IMR-90 (cell line): ENCODE data around the gene ME3. TPM values are rescaled to one million over a fixed set of nuclear protein-coding genes. Genes with fewer than 3 reads are reported as not detected.

Experiments used
- ATAC-seq: fragments of 200-7000 bp; cut with Tn5 transposase; 2 replicates; pipeline ENCODE4 v1.9.1; 2020; ENCODE audit warnings: low read depth, mild to moderate bottlenecking, moderate library complexity
- BruUV-seq: library from RNA; stranded (reverse); fragments of 400-500 nt; replicated peaks from 2 replicates; lab custom pipeline; 2021; lab: Mats Ljungman, UMichigan
- CTCF ChIA-PET: fragments of 300-600 bp; formaldehyde crosslinking; extraction: SDS; loops from one replicate; lab custom pipeline; 2021; ENCODE audit warnings: antibody characterized with exemption; lab: Yijun Ruan, JAX
- POLR2A ChIA-PET: fragments of 300-600 bp; sonication (Branson Sonifier 250); formaldehyde crosslinking; loops from one replicate; lab custom pipeline; 2022; ENCODE audit warnings: antibody characterized with exemption; ENCODE audit not compliant: unreplicated experiment; lab: Charles Lee
- DNase-seq: peaks from one replicate; pipeline ENCODE4 v3.0.0; 2013
- H2AFZ ChIP-seq: replicated peaks from 2 replicates; pipeline ENCODE3; 2013; ENCODE audit warnings: low read length, mild to moderate bottlenecking; ENCODE audit not compliant: poor library complexity
- H2AK5ac ChIP-seq: 2 replicates; pipeline ENCODE4 v1.6.1; 2013; ENCODE audit warnings: low read depth, low read length, inconsistent platforms
- H2AK9ac ChIP-seq: replicated peaks from 2 replicates; pipeline ENCODE3; 2013; ENCODE audit warnings: mild to moderate bottlenecking, low read depth, low read length, moderate library complexity; ENCODE audit not compliant: poor library complexity
- H2BK120ac ChIP-seq: 2 replicates; pipeline ENCODE4 v1.6.1; 2013; ENCODE audit warnings: low read depth, low read length, inconsistent platforms
- H2BK15ac ChIP-seq: 3 replicates; pipeline ENCODE4 v1.6.1; 2013; ENCODE audit warnings: low read depth, low read length, inconsistent platforms
- H2BK20ac ChIP-seq: 2 replicates; pipeline ENCODE4 v1.6.1; 2013; ENCODE audit warnings: low read depth, mild to moderate bottlenecking, inconsistent platforms, low read length, moderate library complexity
- H2BK5ac ChIP-seq: 2 replicates; pipeline ENCODE4 v1.6.1; 2013; ENCODE audit warnings: mild to moderate bottlenecking, low read depth, low read length, inconsistent platforms; ENCODE audit not compliant: poor library complexity, severe bottlenecking
- H3K14ac ChIP-seq: replicated peaks from 2 replicates; pipeline ENCODE4 v1.6.1; 2013; ENCODE audit warnings: low read depth, low read length, inconsistent platforms
- H3K18ac ChIP-seq: 2 replicates; pipeline ENCODE4 v1.6.1; 2013; ENCODE audit warnings: low read depth, low read length, control low read depth
- H3K23ac ChIP-seq: 2 replicates; pipeline ENCODE4 v1.6.1; 2013; ENCODE audit warnings: low read depth, low read length, inconsistent platforms
- H3K27ac ChIP-seq: 2 replicates; pipeline ENCODE4 v1.5.1; 2013; ENCODE audit warnings: mild to moderate bottlenecking, control low read depth, low read length; ENCODE audit not compliant: insufficient read depth
- H3K27me3 ChIP-seq: 2 replicates; pipeline ENCODE4 v1.6.1; 2013; ENCODE audit warnings: low read length; ENCODE audit not compliant: control insufficient read depth, insufficient read depth
- H3K36me3 ChIP-seq: 2 replicates; pipeline ENCODE4 v1.6.1; 2013; ENCODE audit warnings: low read length, mixed read lengths; ENCODE audit not compliant: control insufficient read depth, insufficient read depth
- H3K4ac ChIP-seq: 2 replicates; pipeline ENCODE4 v1.6.1; 2013; ENCODE audit warnings: low read depth, low read length, inconsistent platforms
- H3K4me1 ChIP-seq: 2 replicates; pipeline ENCODE4 v1.6.1; 2013; ENCODE audit warnings: low read length, mixed read lengths; ENCODE audit not compliant: control insufficient read depth, insufficient read depth
- H3K4me2 ChIP-seq: 2 replicates; pipeline ENCODE4 v1.6.1; 2013; ENCODE audit warnings: low read depth, mild to moderate bottlenecking, control low read depth, low read length, moderate library complexity
- H3K4me3 ChIP-seq: 2 replicates; pipeline ENCODE4 v1.5.1; 2013; ENCODE audit warnings: low read depth, mild to moderate bottlenecking, control low read depth, low read length, moderate library complexity; ENCODE audit not compliant: insufficient read depth
- H3K56ac ChIP-seq: 2 replicates; pipeline ENCODE4 v1.6.1; 2013; ENCODE audit warnings: low read length, inconsistent platforms; ENCODE audit not compliant: insufficient read depth; ENCODE audit errors: extremely low read depth
- H3K79me1 ChIP-seq, 2 experiments: 2 replicates each; pipeline ENCODE4 v1.6.1; 2013; ENCODE audit warnings: low read length in 2 of 2, inconsistent platforms in 1 of 2, low read depth in 1 of 2
- H3K9ac ChIP-seq: 2 replicates; pipeline ENCODE4 v1.6.1; 2013; ENCODE audit warnings: low read depth, low read length, control low read depth
- H3K9me1 ChIP-seq: 2 replicates; pipeline ENCODE4 v1.6.1; 2013; ENCODE audit warnings: low read length, inconsistent platforms; ENCODE audit not compliant: insufficient read depth
- H3K9me3 ChIP-seq: 2 replicates; pipeline ENCODE4 v1.6.1; 2013; ENCODE audit warnings: low read length; ENCODE audit not compliant: control insufficient read depth, insufficient read depth
- H4K20me1 ChIP-seq: 2 replicates; pipeline ENCODE4 v1.6.1; 2013; ENCODE audit warnings: low read length, inconsistent platforms; ENCODE audit not compliant: insufficient read depth
- H4K5ac ChIP-seq: 2 replicates; pipeline ENCODE4 v1.6.1; 2013; ENCODE audit warnings: mild to moderate bottlenecking, low read depth, low read length, control low read depth
- H4K8ac ChIP-seq, 2 experiments: 2 replicates each; pipeline ENCODE4 v1.6.1; 2013; ENCODE audit warnings: low read depth in 2 of 2, low read length in 2 of 2, control low read depth in 1 of 2, inconsistent platforms in 1 of 2
- H4K91ac ChIP-seq: 2 replicates; pipeline ENCODE4 v1.6.1; 2013; ENCODE audit warnings: low read depth, low read length, inconsistent platforms; ENCODE audit not compliant: insufficient read depth
- CHD1 ChIP-seq: IDR thresholded peaks from 2 replicates; pipeline ENCODE4 v1.6.1; 2012; ENCODE audit warnings: low read depth, low read length, improper control_type of control experiment
- FOS ChIP-seq: fragments of 150-350 bp; IDR thresholded peaks from 2 replicates; pipeline ENCODE4 v1.6.1; 2016; ENCODE audit warnings: low read depth, low read length
- MAFK ChIP-seq: IDR thresholded peaks from 2 replicates; pipeline ENCODE4 v1.6.1; 2012; ENCODE audit warnings: low read depth, low read length, improper control_type of control experiment
- NFE2L2 ChIP-seq: fragments of 150-350 bp; IDR thresholded peaks from 2 replicates; pipeline ENCODE4 v1.6.1; 2016; ENCODE audit warnings: low read depth, mild to moderate bottlenecking, low read length
- POLR2A ChIP-seq: IDR thresholded peaks from 2 replicates; pipeline ENCODE4 v1.6.1; 2012; ENCODE audit warnings: mild to moderate bottlenecking, low read depth, low read length
- SMC3 ChIP-seq: fragments of 150-350 bp; IDR thresholded peaks from 2 replicates; pipeline ENCODE4 v1.6.1; 2016; ENCODE audit warnings: low read depth, mild to moderate bottlenecking, antibody characterized with exemption, low read length, moderate library complexity
- USF2 ChIP-seq: fragments of 150-350 bp; IDR thresholded peaks from 2 replicates; pipeline ENCODE4 v1.6.1; 2017; ENCODE audit warnings: mild to moderate bottlenecking, antibody characterized with exemption, low read length, low read depth
- WGBS, 2 experiments: methylation state at CpG; one replicate each; pipeline versions ENCODE4 v1.1.5 to v1.1.7; 2013; ENCODE audit warnings: missing lambda C conversion rate in 2 of 2; ENCODE audit not compliant: insufficient read length in 1 of 2; ENCODE audit errors: extremely low coverage in 2 of 2; 5-methylcytosine and 5-hydroxymethylcytosine counted together
- dilution Hi-C: fragments of 300-500 bp; cut with HindIII; formaldehyde crosslinking; loops from one replicate; pipeline ENCODE4 v1.14.3; 2018; ENCODE audit warnings: low sequenced_read_pairs; ENCODE audit not compliant: unreplicated experiment
- in situ Hi-C: fragments of 300-500 bp; cut with MboI; formaldehyde crosslinking; loops from 3 replicates; pipeline ENCODE4 v1.14.3; 2019; ENCODE audit warnings: low sequenced_read_pairs, inconsistent platforms, mixed read lengths
- intact Hi-C: fragments of 100-400 bp; cut with micrococcal nuclease; formaldehyde crosslinking; loops from 2 replicates; pipeline ENCODE4 v1.10.0; 2022
- polyA plus RNA-seq, 3 experiments: library from polyadenylated mRNA; depleted of rRNA; stranded (reverse); fragments of >200 nt; gene quantifications; 2 replicates each; pipeline ENCODE4 v1.2.3, GENCODE V29; 2012; ENCODE audit warnings: low replicate concordance in 1 of 3
- total RNA-seq: library from RNA; depleted of rRNA; stranded (reverse); fragments of >200 nt; gene quantifications from 2 replicates; pipeline ENCODE4 v1.2.3, GENCODE V29; 2012

The ME3 gene
- total and polyA plus RNA-seq, 2 of the 4 experiments (the other 2 are of a cell fraction), result 7.8 to 9.0 TPM

- Histone ChIP-seq H2BK120ac (no peak overlapping the region), H4K91ac (no peak overlapping the region), H3K4me1 (peaks cover 8% of the 10 kb centered on the region), H3K79me1 (no peaks in the 10 kb centered on the region), H2AFZ (no peak overlapping the region), H3K27ac (no peak overlapping the region), H3K14ac (no peak overlapping the region), H4K8ac (no peak overlapping the region), H3K36me3 (no peaks in the 10 kb centered on the region), H3K18ac (no peak overlapping the region), H2BK5ac (no peak overlapping the region), H3K56ac (no peak overlapping the region), H4K20me1 (no peaks in the 10 kb centered on the region), H3K9me1 (peaks cover 9% of the 10 kb centered on the region; the same call in 1 of the 2 replicates), H4K5ac (no peak overlapping the region), H3K27me3 (no peaks in the 10 kb centered on the region), H3K4me3 (no peak overlapping the region), H2AK5ac (no peak overlapping the region), H3K9ac (no peak overlapping the region), H3K9me3 (no peaks in the 10 kb centered on the region), H2AK9ac (peak overlapping the region; percentile 6), H3K23ac (no peak overlapping the region), H2BK15ac (peak overlapping the region; percentile 64; the same call in 1 of the 3 replicates), H2BK20ac (no peak overlapping the region), H3K4me2 (no peak overlapping the region), H3K4ac (no peak overlapping the region)
- ChIA-PET CTCF (no interaction called here), POLR2A (no interaction called here)
- in situ Hi-C loops, result no loop called here
- TF ChIP-seq USF2, result no peak
- TF ChIP-seq NFE2L2, result no peak
- no peak for TF ChIP-seq MAFK
- TF ChIP-seq FOS, result no peak
- no peak for TF ChIP-seq POLR2A
- no peak for TF ChIP-seq SMC3
- no peak for TF ChIP-seq CHD1
- WGBS, 2 experiments, result no CpG with 5 or more reads among the region's 1 CpG
- no peak for ATAC-seq
- BruUV-seq, result no TSS peak
- dilution Hi-C loops, result no loop called here
- intact Hi-C loops, result no loop called here
- peak; percentile 23 for DNase-seq
Measured at GRCh38 chr11:86558207-86558606, 114.2 kb downstream of the ME3 start.
